ENCODE results near the gene SENP1.
"Not testable (repeated sequence)": the region's sequence is repeated elsewhere in the genome, so short reads cannot be mapped to it uniquely, and the experiment has no call there.

Gene SENP1

GRCh38 chr12:48105867-48106680, at the start of gene SENP1:
TSS of gene SENP1 (minus strand) at chr12:48106079. CDS start at chr12:48101472, 4,607 bp downstream.
- peak; percentile 77 for DNase-seq

- DNase-seq, result no peak
Observed at GRCh38 chr12:48151103-48151771, 45.4 kb upstream of the SENP1 start.

GRCh38 chr12:48145981-48146380, 40.1 kb upstream of the SENP1 start:
- DNase-seq, result no peak

GRCh38 chr12:48143898-48144297, 38.0 kb upstream of the SENP1 start:
- DNase-seq, result no peak

GRCh38 chr12:48142818-48143674, 37.2 kb upstream of the SENP1 start:
- no peak for DNase-seq

GRCh38 chr12:48135027-48135426, 29.1 kb upstream of the SENP1 start:
- no peak for DNase-seq

GRCh38 chr12:48132826-48133225, 26.9 kb upstream of the SENP1 start:
- no peak for DNase-seq

- DNase-seq, result no peak
Observed at GRCh38 chr12:48131517-48131916, 25.6 kb upstream of the SENP1 start.

- no peak for DNase-seq
Observed at GRCh38 chr12:48129376-48129775, 23.5 kb upstream of the SENP1 start.

GRCh38 chr12:48128800-48129199, 22.9 kb upstream of the SENP1 start:
- no peak for DNase-seq

- DNase-seq, result no peak
Observed at GRCh38 chr12:48126953-48127630, 21.2 kb upstream of the SENP1 start.

- DNase-seq, result no peak
Observed at GRCh38 chr12:48125985-48126384, 20.1 kb upstream of the SENP1 start.

- DNase-seq, result not testable (repeated sequence)
Observed at GRCh38 chr12:48125542-48125941, 19.7 kb upstream of the SENP1 start.

GRCh38 chr12:48123169-48123568, 17.3 kb upstream of the SENP1 start:
- DNase-seq, result no peak

GRCh38 chr12:48122065-48122834, 16.4 kb upstream of the SENP1 start:
- DNase-seq, result no peak

- DNase-seq, result no peak
Observed at GRCh38 chr12:48121522-48121921, 15.6 kb upstream of the SENP1 start.

GRCh38 chr12:48119834-48120195, 13.9 kb upstream of the SENP1 start:
- DNase-seq, result no peak

GRCh38 chr12:48119078-48119833, 13.4 kb upstream of the SENP1 start, which contains the start of gene PFKM:
TSS of gene PFKM (plus strand) at chr12:48119364. CDS start at chr12:48122775, 3,411 bp downstream.
- no peak for DNase-seq

GRCh38 chr12:48118284-48118871, 12.5 kb upstream of the SENP1 start:
- DNase-seq, result no peak

GRCh38 chr12:48115957-48116356, 10.1 kb upstream of the SENP1 start:
- no peak for DNase-seq

GRCh38 chr12:48111312-48111693, 5.4 kb upstream of the SENP1 start:
- DNase-seq, result not testable (repeated sequence)
